Rectal smooth muscle tissue (tissue), 1 donor: Measurements from ENCODE around the gene ESRRB.

Experiments used
- H3K27ac ChIP-seq: one replicate; pipeline ENCODE4 v1.7.0; 2013; ENCODE audit warnings: low read depth, low read length, inconsistent platforms
- H3K27me3 ChIP-seq: one replicate; pipeline ENCODE4 v1.7.0; 2013; ENCODE audit warnings: low read length; ENCODE audit not compliant: control insufficient read depth, insufficient read depth
- H3K36me3 ChIP-seq: one replicate; pipeline ENCODE4 v1.7.0; 2013; ENCODE audit warnings: low read length; ENCODE audit not compliant: control insufficient read depth, insufficient read depth
- H3K4me1 ChIP-seq: one replicate; pipeline ENCODE4 v1.7.0; 2013; ENCODE audit warnings: low read length; ENCODE audit not compliant: control insufficient read depth, insufficient read depth
- H3K4me3 ChIP-seq: one replicate; pipeline ENCODE4 v1.7.0; 2013; ENCODE audit warnings: low read length
- H3K9ac ChIP-seq: one replicate; pipeline ENCODE4 v1.7.0; 2013; ENCODE audit warnings: low read length

Gene ESRRB

GRCh38 chr14:76498463-76498935, 122.6 kb downstream of the ESRRB start:
- no peak overlapping the region for H3K4me3 ChIP-seq

GRCh38 chr14:76498976-76499375, 123.0 kb downstream of the ESRRB start:
- no peaks in the 10 kb centered on the region for H3K4me1 ChIP-seq
- H3K9ac ChIP-seq = no peak overlapping the region
- H3K27ac ChIP-seq = no peak overlapping the region
- H3K4me3 ChIP-seq = no peak overlapping the region
- H3K36me3 ChIP-seq = no peaks in the 10 kb centered on the region
- H3K27me3 ChIP-seq = no peaks in the 10 kb centered on the region

More at GRCh38 chr14:76498463-76498935, 122.6 kb downstream of the ESRRB start:
- H3K27me3 ChIP-seq = no peaks in the 10 kb centered on the region
- H3K36me3 ChIP-seq = no peaks in the 10 kb centered on the region
- H3K9ac ChIP-seq = no peak overlapping the region
- no peak overlapping the region for H3K27ac ChIP-seq
- no peaks in the 10 kb centered on the region for H3K4me1 ChIP-seq

GRCh38 chr14:76499399-76499798, 123.5 kb downstream of the ESRRB start:
- H3K27me3 ChIP-seq = no peaks in the 10 kb centered on the region
- H3K4me1 ChIP-seq = no peaks in the 10 kb centered on the region
- H3K9ac ChIP-seq = no peak overlapping the region
- no peak overlapping the region for H3K4me3 ChIP-seq
- H3K27ac ChIP-seq = no peak overlapping the region
- H3K36me3 ChIP-seq = no peaks in the 10 kb centered on the region

GRCh38 chr14:76500011-76500410, 124.1 kb downstream of the ESRRB start:
- Histone ChIP-seq H3K9ac (no peak overlapping the region), H3K4me1 (no peaks in the 10 kb centered on the region), H3K4me3 (no peak overlapping the region), H3K27ac (no peak overlapping the region), H3K36me3 (no peaks in the 10 kb centered on the region), H3K27me3 (no peaks in the 10 kb centered on the region)

GRCh38 chr14:76500480-76500879, 124.5 kb downstream of the ESRRB start:
- no peaks in the 10 kb centered on the region for H3K4me1 ChIP-seq
- no peak overlapping the region for H3K4me3 ChIP-seq
- no peak overlapping the region for H3K9ac ChIP-seq
- no peaks in the 10 kb centered on the region for H3K27me3 ChIP-seq
- no peak overlapping the region for H3K27ac ChIP-seq
- no peaks in the 10 kb centered on the region for H3K36me3 ChIP-seq

- H3K9ac ChIP-seq = no peak overlapping the region
- no peaks in the 10 kb centered on the region for H3K36me3 ChIP-seq
- H3K4me1 ChIP-seq = no peaks in the 10 kb centered on the region
- no peaks in the 10 kb centered on the region for H3K27me3 ChIP-seq
- H3K4me3 ChIP-seq = no peak overlapping the region
- no peak overlapping the region for H3K27ac ChIP-seq
These were observed 125.3 kb downstream of the ESRRB start for GRCh38 chr14:76501156-76501720.

- Histone ChIP-seq H3K27ac (no peak overlapping the region), H3K9ac (no peak overlapping the region), H3K4me3 (no peak overlapping the region), H3K27me3 (no peaks in the 10 kb centered on the region), H3K36me3 (no peaks in the 10 kb centered on the region), H3K4me1 (no peaks in the 10 kb centered on the region)
These were observed 126.3 kb downstream of the ESRRB start for GRCh38 chr14:76502219-76502618.

GRCh38 chr14:76502638-76503037, 126.7 kb downstream of the ESRRB start:
- no peak overlapping the region for H3K27ac ChIP-seq
- no peak overlapping the region for H3K9ac ChIP-seq
- no peaks in the 10 kb centered on the region for H3K36me3 ChIP-seq
- no peaks in the 10 kb centered on the region for H3K4me1 ChIP-seq
- no peaks in the 10 kb centered on the region for H3K27me3 ChIP-seq
- no peak overlapping the region for H3K4me3 ChIP-seq

GRCh38 chr14:76509311-76509710, 133.4 kb downstream of the ESRRB start:
- H3K27me3 ChIP-seq = no peaks in the 10 kb centered on the region

GRCh38 chr14:76510181-76510580, 134.2 kb downstream of the ESRRB start:
- Histone ChIP-seq H3K4me1 (no peaks in the 10 kb centered on the region), H3K9ac (no peak overlapping the region), H3K27me3 (no peaks in the 10 kb centered on the region), H3K36me3 (no peaks in the 10 kb centered on the region), H3K4me3 (no peak overlapping the region), H3K27ac (no peak overlapping the region)

More at GRCh38 chr14:76509311-76509710, 133.4 kb downstream of the ESRRB start:
- no peaks in the 10 kb centered on the region for H3K4me1 ChIP-seq
- no peak overlapping the region for H3K4me3 ChIP-seq
- no peak overlapping the region for H3K27ac ChIP-seq
- no peaks in the 10 kb centered on the region for H3K36me3 ChIP-seq
- no peak overlapping the region for H3K9ac ChIP-seq

GRCh38 chr14:76514213-76514998, 138.5 kb downstream of the ESRRB start:
- H3K36me3 ChIP-seq = no peaks in the 10 kb centered on the region
- H3K27ac ChIP-seq = no peak overlapping the region
- H3K9ac ChIP-seq = no peak overlapping the region
- no peak overlapping the region for H3K4me3 ChIP-seq
- H3K4me1 ChIP-seq = no peaks in the 10 kb centered on the region
- H3K27me3 ChIP-seq = no peaks in the 10 kb centered on the region

- no peak overlapping the region for H3K27ac ChIP-seq
- H3K4me1 ChIP-seq = no peaks in the 10 kb centered on the region
- no peaks in the 10 kb centered on the region for H3K36me3 ChIP-seq
- no peak overlapping the region for H3K9ac ChIP-seq
- no peak overlapping the region for H3K4me3 ChIP-seq
- H3K27me3 ChIP-seq = no peaks in the 10 kb centered on the region
These were observed 140.9 kb downstream of the ESRRB start for GRCh38 chr14:76516884-76517283.

GRCh38 chr14:76518366-76518765, 142.4 kb downstream of the ESRRB start:
- H3K27ac ChIP-seq = no peak overlapping the region
- H3K9ac ChIP-seq = no peak overlapping the region
- no peaks in the 10 kb centered on the region for H3K36me3 ChIP-seq
- H3K27me3 ChIP-seq = no peaks in the 10 kb centered on the region
- H3K4me1 ChIP-seq = no peaks in the 10 kb centered on the region
- H3K4me3 ChIP-seq = no peak overlapping the region
